IMR-90 (cell line): ENCODE data around the gene KIF1A. TPM values are rescaled to one million over a fixed set of nuclear protein-coding genes. Genes with fewer than 3 reads are reported as not detected.

ENCODE experiments used
- ATAC-seq: fragments of 200-7000 bp; cut with Tn5 transposase; 2 replicates; pipeline ENCODE4 v1.9.1; 2020; ENCODE audit warnings: low read depth, mild to moderate bottlenecking, moderate library complexity
- BruUV-seq: library from RNA; stranded (reverse); fragments of 400-500 nt; replicated peaks from 2 replicates; lab custom pipeline; 2021; lab: Mats Ljungman, UMichigan
- CTCF ChIA-PET: fragments of 300-600 bp; formaldehyde crosslinking; extraction: SDS; loops from one replicate; lab custom pipeline; 2021; ENCODE audit warnings: antibody characterized with exemption; lab: Yijun Ruan, JAX
- POLR2A ChIA-PET: fragments of 300-600 bp; sonication (Branson Sonifier 250); formaldehyde crosslinking; loops from one replicate; lab custom pipeline; 2022; ENCODE audit warnings: antibody characterized with exemption; ENCODE audit not compliant: unreplicated experiment; lab: Charles Lee
- DNase-seq: peaks from one replicate; pipeline ENCODE4 v3.0.0; 2013
- H2AFZ ChIP-seq: replicated peaks from 2 replicates; pipeline ENCODE3; 2013; ENCODE audit warnings: low read length, mild to moderate bottlenecking; ENCODE audit not compliant: poor library complexity
- H2AK5ac ChIP-seq: 2 replicates; pipeline ENCODE4 v1.6.1; 2013; ENCODE audit warnings: low read depth, low read length, inconsistent platforms
- H2AK9ac ChIP-seq: replicated peaks from 2 replicates; pipeline ENCODE3; 2013; ENCODE audit warnings: mild to moderate bottlenecking, low read depth, low read length, moderate library complexity; ENCODE audit not compliant: poor library complexity
- H2BK120ac ChIP-seq: 2 replicates; pipeline ENCODE4 v1.6.1; 2013; ENCODE audit warnings: low read depth, low read length, inconsistent platforms
- H2BK15ac ChIP-seq: 3 replicates; pipeline ENCODE4 v1.6.1; 2013; ENCODE audit warnings: low read depth, low read length, inconsistent platforms
- H2BK20ac ChIP-seq: 2 replicates; pipeline ENCODE4 v1.6.1; 2013; ENCODE audit warnings: low read depth, mild to moderate bottlenecking, inconsistent platforms, low read length, moderate library complexity
- H2BK5ac ChIP-seq: 2 replicates; pipeline ENCODE4 v1.6.1; 2013; ENCODE audit warnings: mild to moderate bottlenecking, low read depth, low read length, inconsistent platforms; ENCODE audit not compliant: poor library complexity, severe bottlenecking
- H3K14ac ChIP-seq: replicated peaks from 2 replicates; pipeline ENCODE4 v1.6.1; 2013; ENCODE audit warnings: low read depth, low read length, inconsistent platforms
- H3K18ac ChIP-seq: 2 replicates; pipeline ENCODE4 v1.6.1; 2013; ENCODE audit warnings: low read depth, low read length, control low read depth
- H3K23ac ChIP-seq: 2 replicates; pipeline ENCODE4 v1.6.1; 2013; ENCODE audit warnings: low read depth, low read length, inconsistent platforms
- H3K27ac ChIP-seq: 2 replicates; pipeline ENCODE4 v1.5.1; 2013; ENCODE audit warnings: mild to moderate bottlenecking, control low read depth, low read length; ENCODE audit not compliant: insufficient read depth
- H3K27me3 ChIP-seq: 2 replicates; pipeline ENCODE4 v1.6.1; 2013; ENCODE audit warnings: low read length; ENCODE audit not compliant: control insufficient read depth, insufficient read depth
- H3K36me3 ChIP-seq: 2 replicates; pipeline ENCODE4 v1.6.1; 2013; ENCODE audit warnings: low read length, mixed read lengths; ENCODE audit not compliant: control insufficient read depth, insufficient read depth
- H3K4ac ChIP-seq: 2 replicates; pipeline ENCODE4 v1.6.1; 2013; ENCODE audit warnings: low read depth, low read length, inconsistent platforms
- H3K4me1 ChIP-seq: 2 replicates; pipeline ENCODE4 v1.6.1; 2013; ENCODE audit warnings: low read length, mixed read lengths; ENCODE audit not compliant: control insufficient read depth, insufficient read depth
- H3K4me2 ChIP-seq: 2 replicates; pipeline ENCODE4 v1.6.1; 2013; ENCODE audit warnings: low read depth, mild to moderate bottlenecking, control low read depth, low read length, moderate library complexity
- H3K4me3 ChIP-seq: 2 replicates; pipeline ENCODE4 v1.5.1; 2013; ENCODE audit warnings: low read depth, mild to moderate bottlenecking, control low read depth, low read length, moderate library complexity; ENCODE audit not compliant: insufficient read depth
- H3K56ac ChIP-seq: 2 replicates; pipeline ENCODE4 v1.6.1; 2013; ENCODE audit warnings: low read length, inconsistent platforms; ENCODE audit not compliant: insufficient read depth; ENCODE audit errors: extremely low read depth
- H3K79me1 ChIP-seq, 2 experiments: 2 replicates each; pipeline ENCODE4 v1.6.1; 2013; ENCODE audit warnings: low read length in 2 of 2, inconsistent platforms in 1 of 2, low read depth in 1 of 2
- H3K9ac ChIP-seq: 2 replicates; pipeline ENCODE4 v1.6.1; 2013; ENCODE audit warnings: low read depth, low read length, control low read depth
- H3K9me1 ChIP-seq: 2 replicates; pipeline ENCODE4 v1.6.1; 2013; ENCODE audit warnings: low read length, inconsistent platforms; ENCODE audit not compliant: insufficient read depth
- H3K9me3 ChIP-seq: 2 replicates; pipeline ENCODE4 v1.6.1; 2013; ENCODE audit warnings: low read length; ENCODE audit not compliant: control insufficient read depth, insufficient read depth
- H4K20me1 ChIP-seq: 2 replicates; pipeline ENCODE4 v1.6.1; 2013; ENCODE audit warnings: low read length, inconsistent platforms; ENCODE audit not compliant: insufficient read depth
- H4K5ac ChIP-seq: 2 replicates; pipeline ENCODE4 v1.6.1; 2013; ENCODE audit warnings: mild to moderate bottlenecking, low read depth, low read length, control low read depth
- H4K8ac ChIP-seq, 2 experiments: 2 replicates each; pipeline ENCODE4 v1.6.1; 2013; ENCODE audit warnings: low read depth in 2 of 2, low read length in 2 of 2, control low read depth in 1 of 2, inconsistent platforms in 1 of 2
- H4K91ac ChIP-seq: 2 replicates; pipeline ENCODE4 v1.6.1; 2013; ENCODE audit warnings: low read depth, low read length, inconsistent platforms; ENCODE audit not compliant: insufficient read depth
- BHLHE40 ChIP-seq: fragments of 150-350 bp; IDR thresholded peaks from 2 replicates; pipeline ENCODE4 v1.6.1; 2016; ENCODE audit warnings: mild to moderate bottlenecking, low read depth, low read length
- FOS ChIP-seq: fragments of 150-350 bp; IDR thresholded peaks from 2 replicates; pipeline ENCODE4 v1.6.1; 2016; ENCODE audit warnings: low read depth, low read length
- NFE2L2 ChIP-seq: fragments of 150-350 bp; IDR thresholded peaks from 2 replicates; pipeline ENCODE4 v1.6.1; 2016; ENCODE audit warnings: low read depth, mild to moderate bottlenecking, low read length
- POLR2A ChIP-seq: IDR thresholded peaks from 2 replicates; pipeline ENCODE4 v1.6.1; 2012; ENCODE audit warnings: mild to moderate bottlenecking, low read depth, low read length
- RAD21 ChIP-seq: IDR thresholded peaks from 2 replicates; pipeline ENCODE4 v1.6.1; 2012; ENCODE audit warnings: low read length, improper control_type of control experiment
- RCOR1 ChIP-seq: IDR thresholded peaks from 2 replicates; pipeline ENCODE4 v1.6.1; 2012; ENCODE audit warnings: mild to moderate bottlenecking, low read length, improper control_type of control experiment; ENCODE audit not compliant: insufficient replicate concordance
- whole genome bisulfite sequencing, 2 experiments: methylation state at CpG; one replicate each; pipeline versions ENCODE4 v1.1.5 to v1.1.7; 2013; ENCODE audit warnings: missing lambda C conversion rate in 2 of 2; ENCODE audit not compliant: insufficient read length in 1 of 2; ENCODE audit errors: extremely low coverage in 2 of 2; 5-methylcytosine and 5-hydroxymethylcytosine counted together
- dilution Hi-C: fragments of 300-500 bp; cut with HindIII; formaldehyde crosslinking; loops from one replicate; pipeline ENCODE4 v1.14.3; 2018; ENCODE audit warnings: low sequenced_read_pairs; ENCODE audit not compliant: unreplicated experiment
- in situ Hi-C: fragments of 300-500 bp; cut with MboI; formaldehyde crosslinking; loops from 3 replicates; pipeline ENCODE4 v1.14.3; 2019; ENCODE audit warnings: low sequenced_read_pairs, inconsistent platforms, mixed read lengths
- intact Hi-C: fragments of 100-400 bp; cut with micrococcal nuclease; formaldehyde crosslinking; loops from 2 replicates; pipeline ENCODE4 v1.10.0; 2022
- polyA plus RNA-seq, 3 experiments: library from polyadenylated mRNA; depleted of rRNA; stranded (reverse); fragments of >200 nt; gene quantifications; 2 replicates each; pipeline ENCODE4 v1.2.3, GENCODE V29; 2012; ENCODE audit warnings: low replicate concordance in 1 of 3
- total RNA-seq: library from RNA; depleted of rRNA; stranded (reverse); fragments of >200 nt; gene quantifications from 2 replicates; pipeline ENCODE4 v1.2.3, GENCODE V29; 2012
- TF ChIP-seq, protein P1 (sequence below): fragments of 150-350 bp; IDR thresholded peaks from 2 replicates; pipeline ENCODE4 v1.6.1; 2017; ENCODE audit warnings: mild to moderate bottlenecking, antibody characterized with exemption, low read length, low read depth

KIF1A gene
- total and polyA plus RNA-seq, 2 of the 4 experiments (the other 2 are of a cell fraction): under 0.01 TPM; not detected in 1

DNA sequence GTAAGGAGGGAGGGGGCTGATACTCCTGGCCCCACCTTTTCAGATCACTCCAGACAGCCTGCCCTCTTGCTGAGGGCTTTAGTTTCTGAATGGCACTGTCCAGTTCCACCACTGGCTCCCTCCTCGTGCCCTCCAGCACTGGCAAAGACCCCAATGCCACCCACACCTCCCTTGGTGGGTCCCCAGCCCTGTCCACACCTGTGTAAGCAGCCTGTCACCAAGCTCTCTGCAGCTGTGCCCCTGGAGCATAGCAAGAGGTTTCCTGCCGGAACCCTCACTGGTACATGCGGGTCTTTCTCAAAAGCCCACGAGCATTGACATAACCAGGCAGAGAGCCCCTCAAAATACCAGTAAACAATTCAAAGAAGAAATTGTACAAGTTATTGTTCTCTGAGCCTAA is 17.6 kb upstream of the KIF1A start:
- WGBS, 2 experiments: no CpG with 5 or more reads among the region's 4 CpGs
- BruUV-seq: no TSS peak
- Histone ChIP-seq H4K20me1 (no peaks in the 10 kb centered on the region; the same call in 1 of the 2 replicates), H3K27ac (no peak overlapping the region), H3K56ac (no peak overlapping the region), H3K4ac (no peak overlapping the region), H3K79me1 (no peaks in the 10 kb centered on the region), H3K18ac (no peak overlapping the region), H4K8ac (no peak overlapping the region), H2AK9ac (no peak overlapping the region), H4K5ac (no peak overlapping the region), H2AK5ac (no peak overlapping the region), H4K91ac (no peak overlapping the region), H3K14ac (no peak overlapping the region), H3K23ac (no peak overlapping the region), H3K4me2 (no peak overlapping the region), H3K4me1 (peaks cover 6% of the 10 kb centered on the region; the same call in 1 of the 2 replicates), H2BK20ac (no peak overlapping the region), H2BK15ac (no peak overlapping the region), H3K4me3 (no peak overlapping the region), H2BK5ac (no peak overlapping the region), H3K27me3 (peaks cover 33% of the 10 kb centered on the region), H2BK120ac (no peak overlapping the region), H3K9me1 (no peaks in the 10 kb centered on the region), H3K9me3 (no peaks in the 10 kb centered on the region), H3K36me3 (no peaks in the 10 kb centered on the region), H2AFZ (no peak overlapping the region), H3K9ac (no peak overlapping the region)
- CTCF ChIA-PET: no interaction called here
- in situ Hi-C loops (no loop called here), intact Hi-C loops (no loop called here), dilution Hi-C loops (no loop called here)
- TF ChIP-seq, protein P1, sequence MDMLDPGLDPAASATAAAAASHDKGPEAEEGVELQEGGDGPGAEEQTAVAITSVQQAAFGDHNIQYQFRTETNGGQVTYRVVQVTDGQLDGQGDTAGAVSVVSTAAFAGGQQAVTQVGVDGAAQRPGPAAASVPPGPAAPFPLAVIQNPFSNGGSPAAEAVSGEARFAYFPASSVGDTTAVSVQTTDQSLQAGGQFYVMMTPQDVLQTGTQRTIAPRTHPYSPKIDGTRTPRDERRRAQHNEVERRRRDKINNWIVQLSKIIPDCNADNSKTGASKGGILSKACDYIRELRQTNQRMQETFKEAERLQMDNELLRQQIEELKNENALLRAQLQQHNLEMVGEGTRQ: no peak
- TF ChIP-seq POLR2A: no peak
- no peak for TF ChIP-seq FOS
- no peak for TF ChIP-seq RAD21
- TF ChIP-seq BHLHE40: no peak
- no peak for TF ChIP-seq NFE2L2
- no peak for TF ChIP-seq RCOR1
- DNase-seq (no peak), ATAC-seq (no peak)
- POLR2A ChIA-PET: no interaction called here
